HEK293 (cell line): ENCODE results near the gene LDB2.

ENCODE experiments used
- CTCF ChIA-PET: fragments of 350-600 bp; formaldehyde crosslinking; extraction: SDS; loops from one replicate; lab custom pipeline; 2021; ENCODE audit warnings: antibody characterized with exemption; lab: Yijun Ruan, JAX
- POLR2A ChIA-PET: fragments of 300-600 bp; formaldehyde crosslinking; extraction: SDS; loops from one replicate; lab custom pipeline; 2020; ENCODE audit warnings: antibody characterized with exemption, inconsistent platforms; lab: Yijun Ruan, JAX
- H3K27ac ChIP-seq: fragments of 200-500 bp; sonication (Bioruptor generic); 2 replicates; pipeline ENCODE4 v1.5.1; 2014; ENCODE audit warnings: low read depth, low read length, control low read depth, inconsistent platforms; ENCODE audit errors: extremely low read depth
- H3K36me3 ChIP-seq, 2 experiments: fragments of 200-500 bp in 1 of 2; sonication (Bioruptor generic) in 1 of 2; 1 replicate in 1 of 2; 2 replicates in 1 of 2; pipeline ENCODE4 v1.5.1; 2014 to 2017; ENCODE audit warnings: inconsistent platforms in 2 of 2, low read length in 2 of 2; ENCODE audit not compliant: control insufficient read depth in 2 of 2, insufficient read depth in 1 of 2
- H3K4me1 ChIP-seq: fragments of 200-500 bp; sonication (Bioruptor generic); 2 replicates; pipeline ENCODE4 v1.5.1; 2014; ENCODE audit warnings: mild to moderate bottlenecking, low read length, inconsistent platforms; ENCODE audit not compliant: control insufficient read depth, insufficient read depth
- H3K4me3 ChIP-seq: 2 replicates; pipeline ENCODE4 v1.5.1; 2011; ENCODE audit warnings: low read depth, mild to moderate bottlenecking, control low read depth, low read length, moderate library complexity
- H3K9me3 ChIP-seq: fragments of 200-500 bp; sonication (Bioruptor generic); 2 replicates; pipeline ENCODE4 v1.5.1; 2014; ENCODE audit warnings: low read depth, low read length, inconsistent platforms; ENCODE audit not compliant: control insufficient read depth, insufficient read depth
- GLIS1 ChIP-seq: fragments of 450-650 bp; formaldehyde crosslinking; IDR thresholded peaks from 2 replicates; pipeline ENCODE4 v1.5.1; 2016; ENCODE audit warnings: missing biosample characterization, missing genetic modification characterization
- PRDM10 ChIP-seq: fragments of 450-650 bp; formaldehyde crosslinking; IDR thresholded peaks from 2 replicates; pipeline ENCODE4 v1.5.1; 2016; ENCODE audit warnings: missing biosample characterization, missing genetic modification characterization
- SP7 ChIP-seq: fragments of 450-650 bp; formaldehyde crosslinking; IDR thresholded peaks from 2 replicates; pipeline ENCODE4 v1.5.1; 2016; ENCODE audit warnings: missing biosample characterization, missing genetic modification characterization
- TSHZ1 ChIP-seq: fragments of 450-650 bp; formaldehyde crosslinking; IDR thresholded peaks from 2 replicates; pipeline ENCODE4 v1.5.1; 2016; ENCODE audit warnings: missing biosample characterization, missing genetic modification characterization, borderline replicate concordance
- ZBTB48 ChIP-seq: fragments of 450-650 bp; formaldehyde crosslinking; IDR thresholded peaks from 2 replicates; pipeline ENCODE4 v1.5.1; 2016; ENCODE audit warnings: missing biosample characterization, missing genetic modification characterization
- ZFP69B ChIP-seq: fragments of 450-650 bp; formaldehyde crosslinking; IDR thresholded peaks from 2 replicates; pipeline ENCODE4 v1.5.1; 2016; ENCODE audit warnings: missing biosample characterization, missing genetic modification characterization
- ZIC2 ChIP-seq: fragments of 450-650 bp; formaldehyde crosslinking; IDR thresholded peaks from 2 replicates; pipeline ENCODE4 v1.5.1; 2016; ENCODE audit warnings: missing biosample characterization, missing genetic modification characterization
- ZNF16 ChIP-seq: fragments of 450-650 bp; formaldehyde crosslinking; IDR thresholded peaks from 2 replicates; pipeline ENCODE4 v1.5.1; 2016; ENCODE audit warnings: low read depth, missing biosample characterization, missing genetic modification characterization
- ZNF184 ChIP-seq: fragments of 450-650 bp; IDR thresholded peaks from 2 replicates; pipeline ENCODE4 v1.5.1; 2018; ENCODE audit warnings: missing biosample characterization, mild to moderate bottlenecking, missing genetic modification characterization
- ZNF202 ChIP-seq: fragments of 450-650 bp; formaldehyde crosslinking; IDR thresholded peaks from 2 replicates; pipeline ENCODE4 v1.5.1; 2016; ENCODE audit warnings: missing biosample characterization, missing genetic modification characterization, borderline replicate concordance
- ZNF24 ChIP-seq: fragments of 450-650 bp; formaldehyde crosslinking; IDR thresholded peaks from 2 replicates; pipeline ENCODE4 v1.5.1; 2016; ENCODE audit warnings: missing biosample characterization, missing genetic modification characterization
- ZNF510 ChIP-seq: fragments of 450-650 bp; formaldehyde crosslinking; IDR thresholded peaks from 2 replicates; pipeline ENCODE4 v1.5.1; 2018; ENCODE audit warnings: mild to moderate bottlenecking, missing genetic modification characterization, missing biosample characterization; ENCODE audit not compliant: insufficient replicate concordance
- ZNF513 ChIP-seq: fragments of 450-650 bp; IDR thresholded peaks from 2 replicates; pipeline ENCODE4 v1.5.1; 2018; ENCODE audit warnings: missing biosample characterization, missing genetic modification characterization
- ZNF530 ChIP-seq: fragments of 450-650 bp; formaldehyde crosslinking; IDR thresholded peaks from 2 replicates; pipeline ENCODE4 v1.5.1; 2016; ENCODE audit warnings: low read depth, missing biosample characterization, missing genetic modification characterization
- ZNF561 ChIP-seq: fragments of 450-650 bp; IDR thresholded peaks from 2 replicates; pipeline ENCODE4 v1.5.1; 2018; ENCODE audit warnings: missing biosample characterization, missing genetic modification characterization, borderline replicate concordance
- ZNF580 ChIP-seq: fragments of 450-650 bp; formaldehyde crosslinking; IDR thresholded peaks from 2 replicates; pipeline ENCODE4 v1.5.1; 2016; ENCODE audit warnings: missing biosample characterization, missing genetic modification characterization
- ZNF701 ChIP-seq: fragments of 450-650 bp; formaldehyde crosslinking; IDR thresholded peaks from 2 replicates; pipeline ENCODE4 v1.5.1; 2016; ENCODE audit warnings: missing biosample characterization, missing genetic modification characterization
- ZNF843 ChIP-seq: fragments of 450-650 bp; formaldehyde crosslinking; IDR thresholded peaks from 2 replicates; pipeline ENCODE4 v1.5.1; 2016; ENCODE audit warnings: missing biosample characterization, missing genetic modification characterization
- ZSCAN18 ChIP-seq: fragments of 450-650 bp; formaldehyde crosslinking; IDR thresholded peaks from 2 replicates; pipeline ENCODE4 v1.5.1; 2016; ENCODE audit warnings: missing biosample characterization, missing genetic modification characterization

LDB2 gene

GRCh38 chr4:16894406-16894805 is 4.0 kb downstream of the LDB2 start (continued):
- TF ChIP-seq PRDM10 (no peak), ZSCAN18 (tag by site-specific recombination) (no peak), ZNF561 (tag by site-specific recombination) (no peak), SP7 (tag by site-specific recombination) (no peak), ZNF16 (tag by site-specific recombination) (no peak)
- TF ChIP-seq, all 188 proteins: peak for 0

- TF ChIP-seq ZNF580, result no peak
- TF ChIP-seq ZIC2 (tag by site-specific recombination), result no peak
- no peak for TF ChIP-seq ZNF701
- TF ChIP-seq ZNF513 (tag by site-specific recombination), result no peak
- no peak for TF ChIP-seq ZNF184 (tag by site-specific recombination)
- no peak for TF ChIP-seq ZFP69B
- no peak for TF ChIP-seq GLIS1 (tag by site-specific recombination)
- TF ChIP-seq ZNF843 (tag by site-specific recombination), result no peak
- TF ChIP-seq TSHZ1 (tag by site-specific recombination), result no peak
- no peak for TF ChIP-seq ZNF510 (tag by site-specific recombination)
- TF ChIP-seq ZNF530, result no peak
- TF ChIP-seq ZNF24 (tag by site-specific recombination), result no peak
- TF ChIP-seq ZBTB48 (tag by site-specific recombination), result no peak
- TF ChIP-seq ZNF202 (tag by site-specific recombination), result no peak
- TF ChIP-seq, all 188 proteins: peak for 0
- ChIA-PET CTCF (interaction anchor here (0.6 to 1.1 kb wide), 2 partner anchors 24 to 432 kb away, joined by 3 to 4 read pairs; no protein-coding TSS in a partner anchor), POLR2A (no interaction called here)
- no peaks in the 10 kb centered on the region for H3K4me1 ChIP-seq
- no peak overlapping the region for H3K27ac ChIP-seq
- H3K36me3 ChIP-seq, result no peaks in the 10 kb centered on the region
- H3K9me3 ChIP-seq, result no peaks in the 10 kb centered on the region
- no peak overlapping the region for H3K4me3 ChIP-seq
These were observed 5.2 kb downstream of the LDB2 start for GRCh38 chr4:16893141-16893651.
